Tibial nerve (tissue), 4 donors: ENCODE measurements around the gene C3orf22.
"Not testable (repeated sequence)": the region's sequence is repeated elsewhere in the genome, so short reads cannot be mapped to it uniquely, and the experiment has no call there.

Experiments used
- CTCF ChIP-seq, 5 experiments: fragments of 200-600 bp in 3 of 5; fragments of 450-650 bp in 2 of 5; sonication (generic) in 3 of 5; IDR thresholded peaks; one replicate each; pipeline ENCODE4 v1.5.1; 2016 to 2019; ENCODE audit warnings: antibody characterized with exemption in 5 of 5, mild to moderate bottlenecking in 3 of 5, moderate library complexity in 2 of 5
- EP300 ChIP-seq, 2 donors: sonication (generic); formaldehyde crosslinking; IDR thresholded peaks; one replicate each; pipeline ENCODE4 v1.6.1; 2017; ENCODE audit warnings: antibody characterized with exemption in 2 of 2, mild to moderate bottlenecking in 1 of 2
- POLR2A ChIP-seq, 2 donors: fragments of 450-650 bp; IDR thresholded peaks; one replicate each; pipeline ENCODE4 v1.6.1; 2017; ENCODE audit warnings: antibody characterized with exemption in 2 of 2, mild to moderate bottlenecking in 2 of 2, moderate library complexity in 2 of 2

GRCh38 chr3:126534716-126535115 is 24.0 kb downstream of the C3orf22 start:
- not testable (repeated sequence) for TF ChIP-seq POLR2A, CTCF, EP300 (IDR thresholded peaks at IDR 0.05)
